A549 (cell line): Measurements from ENCODE around the gene B4GALT1. TPM values are rescaled to one million over a fixed set of nuclear protein-coding genes. Genes with fewer than 3 reads are reported as not detected.

Experiments used
- ATAC-seq, 2 experiments: fragments of 200-7000 bp in 1 of 2; fragments of >200 bp in 1 of 2; cut with Nextera tagmentation in 1 of 2; cut with Tn5 transposase in 1 of 2; 3 replicates each; pipeline versions ENCODE4 v1.8.0 to v1.9.1; 2018 to 2020; ENCODE audit warnings: mild to moderate bottlenecking in 1 of 2, moderate library complexity in 1 of 2
- CTCF ChIA-PET: fragments of 300-600 bp; sonication (Branson Sonifier 250); formaldehyde crosslinking; extraction: SDS; loops from one replicate; lab custom pipeline; 2021; ENCODE audit warnings: antibody characterized with exemption, inconsistent platforms; lab: Yijun Ruan, JAX
- POLR2A ChIA-PET: fragments of 350-600 bp; formaldehyde crosslinking; extraction: SDS; loops from one replicate; lab custom pipeline; 2021; ENCODE audit warnings: antibody characterized with exemption, inconsistent platforms; lab: Yijun Ruan, JAX
- DNase-seq, 2 experiments: peaks; one replicate each; pipeline versions ENCODE4 v3.0.0 to v3.0.0-alpha.2; 2011 to 2016; ENCODE audit warnings: low read depth in 1 of 2, low spot score in 1 of 2
- FAIRE-seq: peaks from 2 replicates; lab custom pipeline; 2011; peaks lifted over from hg19 to GRCh38; lab: Jason Lieb, UNC
- H3K27ac ChIP-seq, 2 experiments: fragments of >200 bp; sonication (Bioruptor Twin); formaldehyde crosslinking; 3 replicates each; pipeline ENCODE4 v1.5.1; 2016 to 2017
- H3K4me1 ChIP-seq: fragments of >200 bp; sonication (Bioruptor Twin); formaldehyde crosslinking; 3 replicates; pipeline ENCODE4 v1.6.1; 2016
- H3K4me2 ChIP-seq: fragments of >200 bp; sonication (Bioruptor Twin); formaldehyde crosslinking; 3 replicates; pipeline ENCODE4 v1.6.1; 2016
- H3K4me3 ChIP-seq: fragments of >200 bp; sonication (Bioruptor Twin); formaldehyde crosslinking; 3 replicates; pipeline ENCODE4 v1.5.1; 2016
- H3K9me3 ChIP-seq: fragments of >200 bp; sonication (Bioruptor Twin); formaldehyde crosslinking; 3 replicates; pipeline ENCODE4 v1.6.1; 2016
- ATOH8 ChIP-seq: fragments of 250-450 bp; sonication (Bioruptor Pico); IDR thresholded peaks from 2 replicates; pipeline ENCODE4 v1.5.0; 2020; ENCODE audit warnings: low read depth, mild to moderate bottlenecking, moderate library complexity
- BHLHE40 ChIP-seq: IDR thresholded peaks from 2 replicates; pipeline ENCODE4 v1.6.1; 2012; ENCODE audit warnings: low read depth, low read length, inconsistent platforms
- CHD2 ChIP-seq: fragments of 150-350 bp; IDR thresholded peaks from 2 replicates; pipeline ENCODE4 v1.6.1; 2014; ENCODE audit warnings: low read length; ENCODE audit not compliant: partially characterized antibody
- CHD4 ChIP-seq: fragments of 200-600 bp; sonication (generic); IDR thresholded peaks from 2 replicates; pipeline ENCODE4 v1.6.1; 2016; ENCODE audit warnings: antibody characterized with exemption, mild to moderate bottlenecking, borderline replicate concordance
- CTCF ChIP-seq: fragments of >200 bp; sonication (Bioruptor Twin); formaldehyde crosslinking; IDR thresholded peaks from 3 replicates; pipeline ENCODE4 v1.5.1; 2016
- E2F6 ChIP-seq: IDR thresholded peaks from 2 replicates; pipeline ENCODE4 v1.6.1; 2012; ENCODE audit warnings: low read depth, borderline replicate concordance
- EHF ChIP-seq: fragments of 250-450 bp; sonication (Bioruptor Pico); IDR thresholded peaks from 2 replicates; pipeline ENCODE4 v1.5.0; 2020; ENCODE audit warnings: mild to moderate bottlenecking
- EHMT2 ChIP-seq: fragments of 200-600 bp; sonication (generic); IDR thresholded peaks from 2 replicates; pipeline ENCODE4 v1.6.1; 2016; ENCODE audit warnings: antibody characterized with exemption, low read depth, mild to moderate bottlenecking, moderate library complexity
- FOXS1 ChIP-seq: fragments of 250-450 bp; sonication (Bioruptor Pico); IDR thresholded peaks from 2 replicates; pipeline ENCODE4 v1.5.0; 2020; ENCODE audit warnings: mild to moderate bottlenecking, moderate library complexity
- GATA3 ChIP-seq: IDR thresholded peaks from 2 replicates; pipeline ENCODE4 v1.6.1; 2012; ENCODE audit warnings: borderline replicate concordance
- HDAC2 ChIP-seq: fragments of 200-600 bp; sonication (generic); IDR thresholded peaks from 2 replicates; pipeline ENCODE4 v1.6.1; 2016
- HES2 ChIP-seq: fragments of >200 bp; sonication (Bioruptor Twin); formaldehyde crosslinking; IDR thresholded peaks from 2 replicates; pipeline ENCODE4 v1.6.1; 2016
- HEYL ChIP-seq: fragments of 250-450 bp; sonication (Bioruptor Pico); IDR thresholded peaks from 2 replicates; pipeline ENCODE4 v1.8.0; 2021; ENCODE audit warnings: mild to moderate bottlenecking, moderate library complexity
- HMGXB4 ChIP-seq: fragments of 250-450 bp; sonication (Bioruptor Pico); IDR thresholded peaks from 2 replicates; pipeline ENCODE4 v1.5.0; 2021; ENCODE audit warnings: mild to moderate bottlenecking, moderate library complexity, borderline replicate concordance
- HOXA7 ChIP-seq: fragments of 250-450 bp; sonication (Bioruptor Pico); IDR thresholded peaks from 2 replicates; pipeline ENCODE4 v1.5.0; 2020; ENCODE audit warnings: mild to moderate bottlenecking, moderate library complexity
- HOXB13 ChIP-seq: fragments of 250-450 bp; sonication (Bioruptor Pico); IDR thresholded peaks from 2 replicates; pipeline ENCODE4 v1.5.0; 2020; ENCODE audit warnings: low read depth, mild to moderate bottlenecking, moderate library complexity
- KDM5A ChIP-seq: fragments of 200-600 bp; sonication (generic); IDR thresholded peaks from 2 replicates; pipeline ENCODE4 v1.6.1; 2016; ENCODE audit warnings: antibody characterized with exemption, mild to moderate bottlenecking
- MAX ChIP-seq: IDR thresholded peaks from 2 replicates; pipeline ENCODE4 v1.6.1; 2012
- MYC ChIP-seq: IDR thresholded peaks from 2 replicates; pipeline ENCODE4 v1.6.1; 2012; ENCODE audit warnings: mild to moderate bottlenecking, inconsistent platforms, low read length, improper control_type of control experiment, borderline replicate concordance
- NFE2L2 ChIP-seq: fragments of 150-350 bp; conservative IDR thresholded peaks from 2 replicates; pipeline ENCODE4 v1.6.1; 2014; ENCODE audit warnings: low read length
- NPAS2 ChIP-seq: fragments of 250-450 bp; sonication (Bioruptor Pico); IDR thresholded peaks from 2 replicates; pipeline ENCODE4 v1.8.0; 2022; ENCODE audit warnings: mild to moderate bottlenecking, moderate library complexity, borderline replicate concordance
- PBX3 ChIP-seq: IDR thresholded peaks from 2 replicates; pipeline ENCODE4 v1.6.1; 2012
- PHF8 ChIP-seq: fragments of 200-600 bp; sonication (generic); IDR thresholded peaks from 2 replicates; pipeline ENCODE4 v1.6.1; 2016; ENCODE audit warnings: low read depth, mild to moderate bottlenecking, antibody characterized with exemption, moderate library complexity, borderline replicate concordance
- POLR2A ChIP-seq: IDR thresholded peaks from 2 replicates; pipeline ENCODE4 v1.6.1; 2012; ENCODE audit warnings: mild to moderate bottlenecking, low read length
- POLR2AphosphoS2 ChIP-seq: conservative IDR thresholded peaks from 2 replicates; pipeline ENCODE4 v1.6.1; 2012; ENCODE audit warnings: low read length, improper control_type of control experiment, inconsistent platforms
- RAD21 ChIP-seq, 2 experiments: fragments of >200 bp in 1 of 2; sonication (Bioruptor Twin) in 1 of 2; formaldehyde crosslinking in 1 of 2; IDR thresholded peaks in 1 of 2; conservative IDR thresholded peaks in 1 of 2; 2 replicates in 1 of 2; 3 replicates in 1 of 2; pipeline ENCODE4 v1.6.1; 2012 to 2018; ENCODE audit warnings: inconsistent platforms in 1 of 2
- RARB ChIP-seq: fragments of 250-450 bp; sonication (Bioruptor Pico); IDR thresholded peaks from 2 replicates; pipeline ENCODE4 v1.8.0; 2021; ENCODE audit warnings: mild to moderate bottlenecking, moderate library complexity
- RCOR1 ChIP-seq: fragments of 150-350 bp; IDR thresholded peaks from 2 replicates; pipeline ENCODE4 v1.6.1; 2014; ENCODE audit warnings: antibody characterized with exemption, low read length, low read depth
- RFX5 ChIP-seq: fragments of 450-650 bp; IDR thresholded peaks from 2 replicates; pipeline ENCODE4 v1.7.1; 2014; ENCODE audit warnings: antibody characterized with exemption, mild to moderate bottlenecking, moderate library complexity
- SREBF2 ChIP-seq: fragments of 450-650 bp; IDR thresholded peaks from 2 replicates; pipeline ENCODE4 v1.6.1; 2014; ENCODE audit warnings: mild to moderate bottlenecking, moderate library complexity
- TP53 ChIP-seq: fragments of 250-450 bp; sonication (Bioruptor Pico); IDR thresholded peaks from 2 replicates; pipeline ENCODE4 v1.5.0; 2021; ENCODE audit warnings: mild to moderate bottlenecking, moderate library complexity
- ZC3H11A ChIP-seq: fragments of 450-650 bp; IDR thresholded peaks from 2 replicates; pipeline ENCODE4 v1.6.1; 2014; ENCODE audit warnings: antibody characterized with exemption, mild to moderate bottlenecking
- ZSCAN20 ChIP-seq: fragments of 250-450 bp; sonication (Bioruptor Pico); IDR thresholded peaks from 2 replicates; pipeline ENCODE4 v1.8.0; 2022; ENCODE audit warnings: mild to moderate bottlenecking, moderate library complexity
- WGBS: methylation state at CpG from one replicate; pipeline ENCODE4 v1.1.6; 2017; ENCODE audit errors: missing lambda C conversion rate; 5-methylcytosine and 5-hydroxymethylcytosine counted together
- polyA plus RNA-seq, 4 experiments: library from polyadenylated mRNA; depleted of rRNA in 3 of 4; stranded (reverse); fragments of >200 nt; fragmentation: RNase III in 1 of 4; extraction: RNeasy Plus Mini Kit Qiagen cat#74134 plus additional on column Dnase treatment in 1 of 4; gene quantifications; 2 replicates in 3 of 4; 3 replicates in 1 of 4; pipeline ENCODE4 v1.2.3, GENCODE V29; 2011 to 2017

The B4GALT1 gene
- polyA plus RNA-seq, 2 of the 4 experiments (the other 2 are of a cell fraction): 167 to 180 TPM

GRCh38 chr9:33165263-33166151 is 1.6 kb downstream of the B4GALT1 start:
- ChIA-PET CTCF (interaction anchor here (1.3 kb wide), 1 partner anchor 33 kb away, joined by 4 read pairs; no protein-coding TSS in a partner anchor), POLR2A (interaction anchor here (0.7 kb wide), 1 partner anchor 140 kb away, joined by 6 read pairs; the partner anchor contains the start of gene DNAJA1)
- peak; percentile 28 for FAIRE-seq
- no peaks in the 10 kb centered on the region for H3K9me3 ChIP-seq
- peak; percentile 73 to 82 for DNase-seq
- ATAC-seq: peak in 1 of 2 experiments; percentile 2; a peak in 3 of 6 replicates
- H3K27ac ChIP-seq: peak overlapping the region; percentile 95 to 97
- peak overlapping the region; percentile 87 for H3K4me2 ChIP-seq
- WGBS: 3% methylated on average over 10 of the region's 10 CpGs
- peaks cover 45% of the 10 kb centered on the region for H3K4me1 ChIP-seq
- H3K4me3 ChIP-seq: peak overlapping the region; percentile 86
- TF ChIP-seq POLR2A (no peak), POLR2AphosphoS2 (no peak), HOXB13 (CRISPR knock-in tag) (no peak), PBX3 (0 out of 2 replicates have a peak, but pooled peaks have one; percentile 37), ZC3H11A (no peak), TP53 (CRISPR knock-in tag) (no peak), EHMT2 (no peak), HDAC2 (no peak), KDM5A (no peak), NFE2L2 (no peak), NPAS2 (CRISPR knock-in tag) (no peak), MAX (peak; percentile 50; the same call in 1 of the 2 replicates), BHLHE40 (no peak), GATA3 (no peak), HEYL (CRISPR knock-in tag) (no peak), PHF8 (no peak), HMGXB4 (CRISPR knock-in tag) (no peak), EHF (CRISPR knock-in tag) (no peak), RAD21 (conservative IDR thresholded peaks at IDR 0.05 in 1 of 2, IDR thresholded peaks at IDR 0.05 in 1 of 2) (no peak), MYC (no peak), ZSCAN20 (CRISPR knock-in tag) (no peak), RFX5 (no peak), CTCF (no peak), FOXS1 (CRISPR knock-in tag) (no peak), RARB (no peak), CHD4 (no peak), SREBF2 (no peak), HOXA7 (CRISPR knock-in tag) (no peak), RCOR1 (no peak), ATOH8 (CRISPR knock-in tag) (no peak), E2F6 (no peak), HES2 (peak; percentile 72), CHD2 (no peak)
